HG03520 (cell line): ENCODE results near the gene SMTNL2.
"Not testable (repeated sequence)": the region's sequence is repeated elsewhere in the genome, so short reads cannot be mapped to it uniquely, and the experiment has no call there.

Source experiments
- ATAC-seq: cut with Tn5 transposase; IDR thresholded peaks from one replicate; pipeline ENCODE4 v1.9.1; 2021; ENCODE audit warnings: mild to moderate bottlenecking, moderate library complexity; ENCODE audit not compliant: unreplicated experiment

The SMTNL2 gene

GRCh38 chr17:4583782-4584100 lies 588 bp upstream of the SMTNL2 start:
- ATAC-seq = no peak

DNA sequence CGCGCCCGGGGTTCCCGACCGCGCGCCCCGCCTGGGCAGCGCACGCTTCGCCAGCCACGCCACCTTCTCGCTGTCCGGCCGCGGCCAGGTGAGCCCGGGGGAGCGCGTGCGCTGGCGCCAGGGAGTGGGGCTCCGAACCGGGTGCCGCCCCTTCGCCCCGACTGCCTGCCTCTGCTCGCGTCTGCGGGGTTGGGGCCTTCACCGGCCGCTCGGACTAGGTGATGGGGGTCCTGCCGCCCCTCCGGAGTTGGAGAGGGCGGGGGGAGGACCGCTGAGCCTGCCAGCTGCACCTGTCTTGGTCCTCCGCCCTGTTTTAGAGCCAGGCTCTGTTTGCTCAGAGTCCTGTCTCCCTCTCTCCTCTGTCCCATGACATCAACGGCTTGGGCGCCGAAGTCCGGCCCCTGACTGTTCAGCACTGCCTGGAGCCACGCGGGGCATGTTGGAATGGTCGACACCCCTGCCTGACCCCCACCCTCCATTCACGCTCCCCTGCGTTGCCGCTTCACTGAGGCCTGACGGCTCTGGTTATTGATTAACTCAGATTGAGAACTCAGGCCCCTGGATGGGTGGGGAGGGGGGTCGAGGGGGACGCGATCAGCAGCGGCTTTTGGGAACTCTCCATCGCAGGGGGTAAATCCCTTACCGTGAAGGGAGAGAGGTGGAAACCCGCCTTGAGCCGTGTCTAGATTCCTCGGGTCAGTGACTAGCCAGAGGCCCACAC lies 748 bp downstream of the SMTNL2 start:
- no peak for ATAC-seq

- no peak for ATAC-seq
Measured at GRCh38 chr17:4585638-4585994, 1.3 kb downstream of the SMTNL2 start.

DNA sequence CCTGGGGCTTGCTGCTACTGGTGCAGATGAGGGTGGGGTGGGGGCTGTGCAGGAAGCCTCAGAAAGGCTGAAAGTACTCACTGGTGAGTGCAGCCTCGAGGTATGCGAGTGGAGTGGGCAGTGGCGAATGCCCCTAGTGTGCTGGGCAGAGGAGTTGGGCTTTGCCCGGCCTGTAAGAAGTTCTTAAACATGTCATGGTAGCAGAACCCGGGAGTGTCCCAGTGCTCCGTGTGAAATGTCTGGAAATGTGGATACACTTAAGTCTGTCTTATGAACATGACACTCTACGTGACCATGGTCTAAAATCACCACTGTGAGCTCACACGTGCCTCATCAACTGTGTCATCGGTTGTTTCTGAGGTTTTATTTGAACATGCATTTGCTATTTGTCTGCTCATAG lies 1.7 kb downstream of the SMTNL2 start:
- ATAC-seq = no peak

DNA sequence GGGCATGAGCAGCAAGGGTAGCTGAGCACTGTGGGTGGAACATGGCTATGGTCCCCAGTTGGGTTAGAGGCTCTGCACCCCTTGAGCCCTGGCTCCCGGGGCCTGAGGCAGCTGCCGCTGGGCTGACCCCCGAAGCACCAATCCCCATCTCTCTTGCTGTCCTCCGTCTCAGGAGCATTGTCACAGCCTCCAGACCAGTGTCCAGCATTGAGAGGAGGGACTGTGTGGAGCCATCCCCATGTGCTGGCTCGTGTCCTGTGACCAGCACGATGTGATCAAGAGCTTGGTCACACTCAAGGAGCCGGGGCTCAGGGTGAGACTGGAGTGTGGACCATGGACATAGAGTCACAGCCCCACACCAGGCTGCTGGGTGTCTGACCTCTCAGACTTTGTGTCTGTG lies 2.9 kb downstream of the SMTNL2 start:
- ATAC-seq = no peak

GRCh38 chr17:4587803-4588202 lies 3.5 kb downstream of the SMTNL2 start:
- ATAC-seq = no peak

DNA sequence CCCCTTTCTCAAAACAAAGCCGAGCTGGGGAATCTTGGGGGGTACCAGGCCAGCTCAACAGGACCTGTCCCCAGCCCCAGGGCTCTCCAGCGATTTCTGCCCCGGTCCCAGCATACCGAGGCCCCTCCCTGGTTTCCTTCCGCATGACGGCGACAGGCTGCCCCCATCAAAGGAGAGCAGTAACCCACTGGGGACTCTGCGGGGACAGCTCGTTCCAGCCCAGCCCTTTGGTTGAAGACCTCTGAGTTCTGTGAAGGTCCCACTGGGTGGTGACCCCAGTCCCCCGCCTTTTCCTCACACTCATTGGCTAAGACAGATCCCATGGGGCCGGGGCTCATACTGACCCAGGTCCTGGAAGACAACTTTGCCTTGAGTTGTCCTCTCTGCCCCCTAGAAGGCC lies 4.1 kb downstream of the SMTNL2 start:
- no peak for ATAC-seq

- no peak for ATAC-seq
Measured at GRCh38 chr17:4588898-4589625, 4.7 kb downstream of the SMTNL2 start.

DNA sequence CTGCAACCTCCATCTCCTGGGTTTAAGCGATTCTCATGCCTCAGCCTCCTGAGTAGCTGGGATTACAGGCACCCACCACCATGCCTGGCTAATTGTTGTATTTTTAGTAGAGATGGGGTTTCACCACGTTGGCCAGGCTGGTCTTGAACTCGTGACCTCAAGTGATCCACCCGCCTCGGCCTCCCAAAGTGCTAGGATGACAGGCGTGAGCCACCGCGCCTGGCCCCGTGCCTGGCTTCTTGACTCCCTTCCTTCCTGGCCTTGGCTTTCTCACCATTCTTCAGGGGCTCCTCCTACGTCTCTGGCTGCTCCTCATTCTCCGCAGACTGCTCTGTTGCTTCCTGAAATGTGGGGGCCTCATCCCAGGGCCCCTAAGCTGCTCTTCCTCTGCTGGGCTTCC lies 5.7 kb downstream of the SMTNL2 start:
- ATAC-seq = not testable (repeated sequence)

- ATAC-seq = no peak
Measured at GRCh38 chr17:4590981-4591453, 6.7 kb downstream of the SMTNL2 start.

GRCh38 chr17:4591529-4591928 lies 7.2 kb downstream of the SMTNL2 start:
- ATAC-seq = no peak

GRCh38 chr17:4592240-4593005 lies 8.1 kb downstream of the SMTNL2 start:
- ATAC-seq = no peak

DNA sequence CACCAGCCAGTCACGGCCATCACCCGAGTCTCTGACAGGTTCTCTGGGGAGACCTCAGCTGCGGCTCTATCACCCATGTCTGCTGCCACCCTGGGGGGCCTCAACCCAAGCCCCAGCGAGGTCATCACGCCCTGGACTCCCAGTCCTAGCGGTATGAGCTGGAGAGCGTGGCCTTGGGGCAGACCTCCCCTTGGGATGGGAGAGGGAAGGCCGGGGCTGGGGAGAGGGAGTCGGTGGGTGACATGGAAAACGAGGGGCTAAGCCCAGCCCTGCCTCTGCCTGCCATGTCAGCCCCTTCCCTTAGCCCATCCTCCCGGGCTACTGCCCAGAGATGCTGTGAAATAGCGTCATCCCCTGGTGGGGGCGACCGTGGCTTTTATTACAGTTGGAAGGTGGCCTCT lies 8.7 kb downstream of the SMTNL2 start:
- no peak for ATAC-seq

DNA sequence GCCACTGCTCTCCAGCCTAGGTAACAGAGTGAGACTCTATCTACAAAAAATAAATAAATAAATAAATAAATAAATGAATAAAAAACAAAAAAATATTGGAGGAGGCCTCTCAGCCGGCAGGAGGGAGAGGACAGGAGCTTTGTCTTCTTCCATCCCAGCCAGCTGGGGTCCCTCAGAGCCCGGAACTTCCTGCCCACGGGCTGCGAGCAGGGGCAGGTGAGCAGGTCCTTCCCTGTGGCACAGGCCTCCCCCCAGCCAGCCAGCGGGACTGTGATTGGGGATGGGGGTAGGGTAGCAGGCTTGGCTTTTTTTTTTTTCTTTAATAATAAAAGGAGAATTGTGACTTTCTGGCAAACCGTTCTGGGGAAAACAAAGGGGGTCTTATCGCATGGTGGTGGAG lies 10.1 kb downstream of the SMTNL2 start:
- no peak for ATAC-seq

DNA sequence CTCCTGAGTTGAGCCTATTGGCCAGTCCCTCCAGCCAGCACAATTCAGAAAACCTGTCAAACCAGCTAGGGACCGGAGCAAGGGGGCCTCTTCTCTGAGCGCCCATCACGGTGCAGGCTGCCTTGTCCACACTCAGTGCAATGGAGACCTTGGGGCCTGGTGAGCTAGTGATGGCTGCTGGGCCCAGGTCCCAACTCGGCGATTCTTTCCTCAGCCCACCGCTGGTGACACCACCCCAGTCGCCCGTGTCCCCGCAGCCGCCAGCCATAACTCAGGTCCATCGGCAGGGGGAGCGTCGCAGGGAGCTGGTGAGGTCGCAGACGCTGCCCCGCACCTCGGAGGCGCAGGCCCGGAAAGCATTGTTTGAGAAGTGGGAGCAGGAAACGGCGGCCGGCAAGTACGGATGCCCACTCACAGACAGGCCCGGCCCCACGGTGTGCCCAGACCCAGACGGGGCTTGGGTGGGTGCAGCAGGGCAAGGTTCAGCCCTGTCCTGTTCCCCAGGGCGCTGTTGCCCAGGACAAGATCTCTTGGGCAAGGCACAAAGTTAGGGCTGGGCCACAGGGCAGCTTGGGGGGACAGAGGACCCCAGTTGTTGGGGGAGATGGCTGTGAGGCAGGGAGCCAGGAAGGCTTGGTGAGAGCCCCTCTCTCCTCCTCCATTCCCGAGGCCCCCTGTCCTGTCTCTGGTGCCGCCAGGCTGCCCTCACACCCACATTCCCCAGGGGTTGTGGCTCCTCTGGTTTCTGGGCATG lies 10.8 kb downstream of the SMTNL2 start:
- ATAC-seq = no peak

- ATAC-seq = not testable (repeated sequence)
Measured at GRCh38 chr17:4595685-4596342, 11.5 kb downstream of the SMTNL2 start.

DNA sequence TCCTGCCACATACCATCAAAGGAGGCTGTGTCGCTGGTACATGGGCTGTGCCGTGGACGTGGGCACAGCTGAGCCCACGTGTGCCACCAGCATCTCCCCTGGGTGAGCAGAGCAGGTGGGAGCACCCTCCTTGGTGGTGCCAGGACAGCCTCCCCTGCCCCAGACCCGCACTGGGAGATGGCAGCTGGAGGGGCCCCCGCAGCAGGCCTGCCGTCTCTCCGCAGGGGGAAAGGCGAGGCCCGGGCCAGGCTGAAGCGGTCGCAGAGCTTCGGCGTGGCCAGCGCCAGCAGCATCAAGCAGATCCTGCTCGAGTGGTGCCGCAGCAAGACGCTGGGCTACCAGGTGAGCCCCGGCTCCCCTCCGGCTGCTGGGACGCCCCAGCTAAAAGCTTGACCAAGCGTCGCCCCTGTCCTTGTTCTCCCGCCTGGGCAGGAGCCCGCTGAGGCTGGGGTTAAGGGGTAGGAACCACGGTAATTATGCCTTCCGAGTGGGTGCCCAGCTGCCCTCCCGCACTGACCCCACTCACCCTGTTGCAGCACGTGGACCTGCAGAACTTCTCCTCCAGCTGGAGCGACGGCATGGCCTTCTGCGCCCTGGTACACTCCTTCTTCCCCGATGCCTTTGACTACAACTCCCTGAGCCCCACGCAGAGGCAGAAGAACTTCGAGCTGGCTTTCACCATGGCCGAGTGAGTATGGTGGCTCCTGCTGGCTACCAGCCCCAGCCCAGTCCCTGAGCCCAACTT lies 12.5 kb downstream of the SMTNL2 start:
- ATAC-seq = no peak

DNA sequence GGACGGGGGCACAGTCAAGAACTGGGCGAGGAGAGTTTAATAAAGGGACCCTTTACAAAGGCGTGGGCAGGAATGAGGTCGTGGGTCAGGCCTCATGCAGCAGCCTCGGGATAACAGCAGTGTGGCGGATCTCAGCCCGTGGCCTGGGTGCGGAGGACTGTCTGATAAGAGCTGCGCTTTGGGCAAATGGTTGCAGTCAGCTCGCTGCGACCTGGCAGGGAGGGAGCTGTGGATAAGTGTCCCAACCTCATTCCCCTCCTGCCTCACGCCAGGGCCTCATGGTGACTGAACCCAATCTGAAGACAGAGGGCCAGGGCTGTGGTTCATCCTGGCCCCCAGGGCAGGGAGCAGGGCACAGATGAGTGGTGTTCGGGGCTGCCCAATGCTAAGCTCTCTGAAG lies 13.6 kb downstream of the SMTNL2 start:
- ATAC-seq = no peak

DNA sequence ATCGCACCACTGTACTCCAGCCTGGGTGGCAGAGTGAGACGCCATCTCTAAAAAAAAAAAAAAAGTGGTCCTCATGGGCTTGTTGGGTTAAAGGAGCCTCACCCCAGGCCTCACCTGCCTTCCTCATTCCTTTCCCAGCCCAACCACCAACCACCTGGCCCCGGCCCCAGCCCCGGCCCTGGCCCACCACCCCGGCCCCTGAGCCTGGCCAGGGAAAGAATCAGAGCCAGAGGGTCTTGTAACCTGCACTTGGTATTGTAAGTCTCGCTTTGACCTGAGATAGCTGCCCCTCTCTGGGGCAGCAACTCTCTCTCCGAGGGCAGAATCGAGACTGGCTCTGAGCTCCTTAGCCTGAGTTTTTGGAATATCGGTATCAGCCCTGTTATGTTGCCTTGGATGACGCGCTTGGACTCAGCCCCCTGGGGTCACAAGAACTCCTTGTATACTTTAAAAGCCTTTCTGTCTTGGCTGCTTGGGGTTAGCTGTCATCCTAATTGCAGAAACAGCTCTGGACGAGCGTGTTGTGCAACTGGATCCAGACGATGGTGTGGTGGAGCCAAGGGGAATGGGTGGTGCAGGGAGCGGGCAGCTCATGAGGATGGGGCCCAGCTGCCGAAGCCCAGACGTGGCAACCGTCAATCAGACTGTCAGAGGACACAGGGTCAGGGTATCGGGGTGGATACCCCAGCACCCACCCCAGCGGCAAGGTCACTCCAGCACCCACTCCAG lies 14.6 kb downstream of the SMTNL2 start:
- ATAC-seq = no peak
